Measurements from ENCODE around the gene HDAC6.

HDAC6 gene

DNA sequence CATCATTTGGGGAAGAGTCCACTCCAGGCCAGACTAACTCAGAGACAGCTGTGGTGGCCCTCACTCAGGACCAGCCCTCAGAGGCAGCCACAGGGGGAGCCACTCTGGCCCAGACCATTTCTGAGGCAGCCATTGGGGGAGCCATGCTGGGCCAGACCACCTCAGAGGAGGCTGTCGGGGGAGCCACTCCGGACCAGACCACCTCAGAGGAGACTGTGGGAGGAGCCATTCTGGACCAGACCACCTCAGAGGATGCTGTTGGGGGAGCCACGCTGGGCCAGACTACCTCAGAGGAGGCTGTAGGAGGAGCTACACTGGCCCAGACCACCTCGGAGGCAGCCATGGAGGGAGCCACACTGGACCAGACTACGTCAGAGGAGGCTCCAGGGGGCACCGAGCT, 21.2 kb downstream of the HDAC6 start:
- TF ChIP-seq CTCF (IDR thresholded peaks at IDR 0.05; ENCODE audit: low read depth, low read length, missing control alignments), result no peak
- DNase-seq (ENCODE audit: low read depth), result no peak
- H3K4me3 ChIP-seq (ENCODE audit: low read depth, low read length), result no peak overlapping the region

DNA sequence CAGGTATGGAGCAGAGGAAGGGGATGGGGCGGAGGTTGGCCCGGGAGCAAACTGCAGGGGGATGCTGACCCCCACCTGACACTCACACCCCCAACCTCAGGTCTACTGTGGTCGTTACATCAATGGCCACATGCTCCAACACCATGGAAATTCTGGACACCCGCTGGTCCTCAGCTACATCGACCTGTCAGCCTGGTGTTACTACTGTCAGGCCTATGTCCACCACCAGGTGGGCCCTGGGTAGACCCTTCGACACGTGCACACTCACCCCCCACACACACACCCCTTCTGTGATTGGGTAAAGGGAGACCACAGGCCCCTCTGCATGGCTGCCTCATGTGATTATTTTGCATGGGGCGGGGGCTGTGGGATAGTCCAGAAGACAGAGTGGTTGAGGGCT, 22.2 kb downstream of the HDAC6 start:
- DNase-seq (ENCODE audit: low read depth), result no peak
- no peak for TF ChIP-seq CTCF (IDR thresholded peaks at IDR 0.05; ENCODE audit: low read depth, low read length, missing control alignments)
- no peak overlapping the region for H3K4me3 ChIP-seq (ENCODE audit: low read depth, low read length)

GRCh38 chrX:48826135-48826875, 24.4 kb downstream of the HDAC6 start, which contains the start of gene ERAS:
ERAS (plus strand) TSS chrX:48826513; CDS start chrX:48829124, 2,611 bp downstream.
- H3K4me3 ChIP-seq (ENCODE audit: low read depth, low read length), result no peak within 1 kb of the TSS
- DNase-seq (ENCODE audit: low read depth), result no peak
- TF ChIP-seq CTCF (IDR thresholded peaks at IDR 0.05; ENCODE audit: low read depth, low read length, missing control alignments), result no peak

DNA sequence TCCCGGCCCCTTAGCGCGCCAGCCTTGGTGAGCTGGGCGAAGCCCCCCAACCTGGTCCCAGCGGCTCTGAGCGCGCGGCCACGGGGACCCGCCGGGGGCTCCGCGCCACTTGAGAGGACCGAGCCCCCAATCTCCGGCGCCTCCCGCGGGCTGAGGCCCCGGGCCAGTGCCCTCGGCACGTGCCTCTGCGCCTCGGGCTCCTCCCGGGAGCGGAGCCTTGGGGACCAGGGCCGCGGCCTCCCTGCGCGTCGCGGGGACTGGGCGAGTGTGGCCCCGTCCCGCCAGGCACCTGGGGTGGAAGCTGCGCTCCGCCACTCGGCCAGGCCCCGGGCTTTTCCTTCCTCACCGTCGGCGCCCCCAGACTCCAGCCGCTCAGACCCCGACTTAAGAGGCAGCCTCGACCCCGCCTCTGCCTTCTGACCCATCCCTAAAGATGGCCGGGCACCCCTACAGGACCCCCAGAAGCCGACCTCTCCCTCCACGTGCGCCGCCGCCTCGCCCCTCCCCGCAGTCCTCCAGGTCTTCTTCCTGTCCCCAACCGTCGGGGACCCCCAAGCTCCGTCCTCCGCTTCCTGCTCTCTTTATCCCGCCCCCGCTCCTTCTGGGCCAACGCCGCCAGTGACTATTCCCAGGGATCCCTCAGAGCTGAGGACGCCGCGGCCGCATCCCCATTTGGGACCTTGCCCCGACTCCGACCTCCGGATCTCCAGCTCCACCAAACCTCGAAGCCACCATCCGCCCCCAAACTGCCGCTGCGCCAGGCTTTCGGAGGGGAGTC, 25.2 kb downstream of the HDAC6 start:
- H3K4me3 ChIP-seq (ENCODE audit: low read depth, low read length), result no peak overlapping the region
- no peak for TF ChIP-seq CTCF (IDR thresholded peaks at IDR 0.05; ENCODE audit: low read depth, low read length, missing control alignments)
- no peak for DNase-seq (ENCODE audit: low read depth)

DNA sequence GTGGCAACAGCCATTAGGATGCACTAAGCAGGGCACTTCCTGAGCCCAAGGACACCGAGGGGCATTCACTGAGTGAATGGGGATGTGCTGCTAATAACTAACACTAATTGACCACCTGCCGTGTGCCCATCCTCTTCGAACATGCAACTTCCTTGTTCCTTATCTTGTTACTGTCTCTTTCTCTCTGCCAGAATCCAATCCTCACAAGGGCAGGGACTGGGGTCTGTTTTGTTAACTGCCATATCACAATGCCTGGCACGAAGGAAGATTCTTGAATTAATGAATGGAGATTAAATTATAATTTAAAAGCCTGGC, 25.7 kb downstream of the HDAC6 start:
- no peak overlapping the region for H3K4me3 ChIP-seq (ENCODE audit: low read depth, low read length)
- no peak for TF ChIP-seq CTCF (IDR thresholded peaks at IDR 0.05; ENCODE audit: low read depth, low read length, missing control alignments)
- no peak for DNase-seq (ENCODE audit: low read depth)

- DNase-seq (ENCODE audit: low read depth), result no peak
- H3K4me3 ChIP-seq (ENCODE audit: low read depth, low read length), result no peak overlapping the region
- TF ChIP-seq CTCF (IDR thresholded peaks at IDR 0.05; ENCODE audit: low read depth, low read length, missing control alignments), result no peak
Observed at GRCh38 chrX:48829016-48829735, 27.3 kb downstream of the HDAC6 start.

All from GM12864 (cell line).